Measurements from ENCODE around the gene LSM14B.
"Not testable (repeated sequence)": the region's sequence is repeated elsewhere in the genome, so short reads cannot be mapped to it uniquely, and the experiment has no call there.

Gene LSM14B

GRCh38 chr20:62146019-62146755, 23.9 kb downstream of the LSM14B start:
- DNase-seq (ENCODE audit: low read depth, low spot score): no peak

DNA sequence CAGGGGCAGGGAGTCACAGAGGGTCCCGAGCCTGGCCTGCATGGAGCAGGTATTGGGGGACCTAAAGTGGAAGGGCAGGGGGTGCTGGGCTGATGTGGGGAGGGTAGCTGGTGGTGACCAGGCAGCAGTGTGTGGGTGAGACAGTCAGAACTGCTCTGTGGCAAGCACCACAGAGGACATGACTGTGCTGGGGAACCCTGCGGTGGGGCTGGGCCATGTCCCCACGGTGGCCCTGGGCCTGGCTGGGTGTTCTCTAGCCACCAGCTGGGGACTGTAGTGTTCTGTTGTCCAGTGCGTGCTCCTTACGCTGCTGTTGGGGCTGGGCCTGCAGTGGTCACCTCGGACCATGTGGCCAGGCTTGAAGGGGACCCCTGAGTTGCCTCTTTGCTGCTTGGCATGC, 24.9 kb downstream of the LSM14B start:
- no peak for DNase-seq (ENCODE audit: low read depth, low spot score)

- DNase-seq (ENCODE audit: low read depth, low spot score): no peak
Measured at GRCh38 chr20:62147528-62147927, 25.3 kb downstream of the LSM14B start.

DNA sequence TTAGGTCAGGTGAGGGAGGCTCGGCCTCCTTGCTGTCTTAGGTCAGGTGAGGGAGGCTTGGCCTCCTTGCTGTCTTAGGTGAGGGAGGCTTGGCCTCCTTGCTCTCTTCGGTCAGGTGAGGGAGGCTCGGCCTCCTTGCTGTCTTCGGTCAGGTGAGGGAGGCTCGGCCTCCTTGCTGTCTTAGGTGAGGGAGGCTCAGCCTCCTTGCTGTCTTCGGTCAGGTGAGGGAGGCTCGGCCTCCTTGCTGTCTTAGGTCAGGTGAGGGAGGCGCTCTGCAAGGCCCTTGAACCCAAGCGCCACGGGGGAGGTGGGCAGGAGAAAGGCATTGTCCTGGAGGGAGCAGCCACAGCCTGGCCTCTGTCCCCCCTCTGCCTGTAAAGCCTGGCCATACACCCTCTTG, 26.1 kb downstream of the LSM14B start:
- not testable (repeated sequence) for DNase-seq (ENCODE audit: low read depth, low spot score)

DNA sequence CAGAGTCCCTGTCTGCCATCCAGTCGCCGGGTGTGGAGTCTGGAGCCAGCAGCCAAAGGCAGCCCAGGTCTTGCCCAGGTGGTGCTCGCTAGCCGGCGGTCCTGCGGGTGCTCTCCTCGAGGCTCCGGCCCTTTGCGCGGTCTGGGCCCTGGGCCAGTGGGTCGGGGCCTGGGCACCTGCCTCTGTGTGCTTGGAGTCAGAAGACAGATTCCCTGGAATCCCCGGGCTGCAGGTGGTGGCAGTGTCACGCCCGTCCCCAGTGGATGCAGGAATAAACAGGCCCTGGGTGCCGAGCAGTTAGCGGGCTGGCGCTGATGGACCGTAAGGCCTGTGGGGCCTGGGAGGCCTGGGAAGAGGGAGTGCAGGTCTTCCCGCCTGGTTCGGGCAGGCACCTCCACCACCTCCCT, 26.6 kb downstream of the LSM14B start:
- DNase-seq (ENCODE audit: low read depth, low spot score): no peak

DNA sequence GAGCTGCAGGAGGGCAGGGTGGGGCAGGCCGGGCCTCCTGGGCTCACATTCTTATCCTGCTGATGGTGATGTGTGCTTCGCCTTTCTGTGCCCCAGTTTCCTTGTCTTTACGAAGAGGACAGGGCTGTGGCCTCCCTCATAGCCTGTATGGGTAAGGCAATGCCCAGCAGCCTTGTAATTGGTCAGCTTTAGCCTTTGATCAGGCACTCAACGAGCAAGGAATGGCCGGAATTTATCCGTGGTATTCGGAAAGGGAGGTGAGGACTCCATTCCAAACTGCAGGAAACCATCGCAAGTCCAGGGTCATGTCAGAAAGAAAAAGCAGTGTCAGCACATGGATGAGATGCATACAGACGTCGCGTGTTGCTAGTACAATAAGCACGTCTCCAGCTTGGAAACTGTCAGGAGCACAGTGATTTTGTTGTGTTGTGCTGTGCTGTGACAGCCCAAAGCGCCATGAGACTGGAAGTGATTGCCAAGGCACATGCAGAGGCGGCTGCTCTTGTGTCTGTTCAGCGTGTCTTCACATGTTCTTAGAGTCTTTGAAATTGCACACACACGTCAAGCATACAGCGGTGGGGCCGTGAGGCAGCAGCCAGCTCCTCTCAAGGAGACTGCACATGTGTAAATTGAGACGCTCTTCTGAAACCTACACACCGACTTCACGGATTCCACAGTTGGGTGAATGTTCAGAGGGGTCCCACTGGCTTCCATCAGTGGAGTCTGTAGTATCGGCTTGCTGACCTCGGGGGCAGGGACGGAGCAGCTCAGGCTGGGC, 27.4 kb downstream of the LSM14B start:
- no peak for DNase-seq (ENCODE audit: low read depth, low spot score)

GRCh38 chr20:62150310-62150575, 28.0 kb downstream of the LSM14B start:
- DNase-seq (ENCODE audit: low read depth, low spot score): no peak

DNA sequence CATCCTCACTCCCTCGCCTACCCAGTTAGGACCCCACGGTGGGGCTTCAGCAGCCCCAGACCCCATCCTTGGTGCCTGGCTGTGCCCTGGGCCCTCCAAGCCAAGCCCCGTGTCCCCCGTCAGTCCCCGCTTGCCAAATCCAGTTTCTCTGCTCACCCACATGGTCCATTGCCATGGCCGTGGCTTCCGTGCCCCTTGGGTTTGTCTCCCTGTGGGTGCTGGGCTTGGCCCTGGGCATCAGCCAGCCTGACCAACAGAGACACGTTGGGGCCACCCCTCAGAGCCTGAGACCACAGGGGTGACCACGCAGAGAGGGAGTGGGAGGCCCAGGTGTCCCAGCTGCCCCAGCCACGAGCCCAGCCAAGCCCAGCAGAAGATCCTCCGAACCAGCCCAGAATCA, 28.9 kb downstream of the LSM14B start:
- DNase-seq (ENCODE audit: low read depth, low spot score): no peak

GRCh38 chr20:62151835-62152364, 29.6 kb downstream of the LSM14B start:
- DNase-seq (ENCODE audit: low read depth, low spot score): no peak

GRCh38 chr20:62155428-62156253, 33.4 kb downstream of the LSM14B start:
- DNase-seq (ENCODE audit: low read depth, low spot score): no peak

DNA sequence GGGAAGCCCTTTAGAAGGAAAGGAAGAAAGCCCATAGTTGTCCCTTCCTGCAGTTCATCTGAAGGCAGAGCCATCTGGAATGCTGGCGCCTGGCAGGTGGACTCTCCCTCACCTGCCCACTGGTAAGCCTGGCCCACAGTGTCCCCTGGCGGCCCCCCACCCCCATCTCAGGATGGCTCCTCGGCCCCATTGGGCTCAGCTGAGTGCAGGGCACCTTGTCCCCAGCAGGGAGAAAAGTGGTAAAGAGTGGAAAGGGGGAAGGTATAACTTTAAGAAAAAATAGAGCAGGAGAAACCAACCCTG, 33.9 kb downstream of the LSM14B start:
- no peak for DNase-seq (ENCODE audit: low read depth, low spot score)

GRCh38 chr20:62156592-62157386, 34.5 kb downstream of the LSM14B start:
- DNase-seq (ENCODE audit: low read depth, low spot score): peak; percentile 57

DNA sequence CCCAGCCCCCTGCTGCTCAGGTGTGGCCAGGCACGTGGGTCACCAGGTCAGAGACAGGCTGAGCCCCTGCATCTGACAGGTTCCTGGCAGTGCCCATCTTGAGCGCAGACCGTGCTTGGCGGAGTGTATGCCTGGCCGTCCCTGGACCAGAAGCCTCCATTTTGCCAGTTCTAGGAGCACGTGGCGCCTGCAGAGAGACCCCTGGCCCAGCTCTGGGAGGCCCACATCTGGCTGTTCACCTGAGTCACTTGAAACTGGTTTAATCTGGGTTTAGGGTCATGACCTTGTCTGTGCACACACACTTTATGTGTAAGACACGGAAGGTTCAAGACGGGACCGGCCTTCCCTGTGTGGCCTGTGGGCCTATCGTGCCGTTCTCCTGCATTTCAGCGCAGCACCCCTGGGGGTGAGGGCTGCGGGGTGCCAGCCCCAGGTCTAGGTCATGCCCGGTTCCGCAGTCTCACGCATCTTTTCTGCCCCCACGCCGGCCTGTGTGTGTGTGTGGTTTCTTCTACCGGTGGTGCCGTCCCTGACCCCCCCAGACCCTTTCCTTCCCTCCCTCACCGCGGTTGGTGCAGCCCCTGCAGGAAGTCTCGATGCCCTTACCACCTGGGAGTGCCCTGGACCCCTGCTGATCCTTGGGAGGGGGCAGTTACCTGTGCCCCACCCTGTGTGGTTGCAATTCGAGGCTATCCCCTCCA, 35.3 kb downstream of the LSM14B start:
- no peak for DNase-seq (ENCODE audit: low read depth, low spot score)

DNA sequence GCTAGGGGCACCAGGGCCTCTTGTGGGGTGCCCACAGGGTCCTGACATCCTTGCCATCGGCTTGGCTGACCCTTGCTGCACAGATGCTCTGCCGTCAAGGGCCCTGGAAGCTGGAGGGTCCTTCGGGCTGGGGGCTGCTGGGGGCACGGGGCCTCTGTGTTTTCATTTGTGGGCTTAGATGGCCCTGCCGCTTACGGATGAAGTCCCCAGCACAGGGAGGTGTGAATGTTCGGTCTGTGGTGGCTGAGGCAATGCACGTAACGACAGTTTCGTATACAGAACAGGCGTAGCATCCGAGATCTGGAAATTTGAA, 35.8 kb downstream of the LSM14B start:
- DNase-seq (ENCODE audit: low read depth, low spot score): no peak

- no peak for DNase-seq (ENCODE audit: low read depth, low spot score)
Measured at GRCh38 chr20:62158541-62158940, 36.3 kb downstream of the LSM14B start.

DNA sequence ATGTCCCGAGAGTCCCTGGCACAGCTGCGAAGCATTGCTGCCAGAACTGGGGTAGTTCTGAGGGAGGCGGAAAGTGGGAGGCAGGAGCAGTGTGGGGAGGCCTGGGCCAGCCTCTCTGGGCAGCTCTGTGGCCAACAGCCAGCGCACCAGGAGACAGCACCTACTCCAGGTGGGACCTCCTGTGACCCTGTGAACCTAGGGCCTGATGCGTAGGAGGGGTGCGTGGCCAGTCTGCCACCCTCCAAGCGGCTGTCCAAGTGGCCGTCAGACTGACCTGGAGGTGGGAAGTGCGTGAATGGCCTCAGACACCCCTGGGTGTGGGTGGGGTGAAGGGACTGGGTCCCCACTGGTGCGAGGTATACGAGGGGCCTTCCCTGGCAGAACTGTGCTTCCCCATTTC, 36.8 kb downstream of the LSM14B start:
- no peak for DNase-seq (ENCODE audit: low read depth, low spot score)

DNA sequence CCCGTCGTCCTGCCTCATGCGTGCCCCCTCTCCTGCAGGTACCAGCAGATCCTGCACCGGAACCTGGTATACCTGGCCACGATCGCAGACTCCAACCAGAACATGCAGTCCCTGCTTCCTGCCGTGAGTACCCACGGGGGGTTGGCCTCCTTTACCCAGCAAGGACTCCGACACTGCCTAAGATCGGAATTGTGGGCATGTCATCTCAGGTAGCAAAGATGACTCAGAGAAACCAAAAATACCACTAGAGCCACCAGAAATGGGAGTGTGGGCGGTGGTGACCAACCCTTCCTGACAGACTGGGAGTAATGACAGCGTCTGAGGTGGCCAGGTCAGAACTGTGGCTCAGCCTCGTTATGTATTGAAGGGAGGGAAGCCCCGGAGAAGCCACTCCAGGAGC, 37.6 kb downstream of the LSM14B start:
- DNase-seq (ENCODE audit: low read depth, low spot score): no peak

DNA sequence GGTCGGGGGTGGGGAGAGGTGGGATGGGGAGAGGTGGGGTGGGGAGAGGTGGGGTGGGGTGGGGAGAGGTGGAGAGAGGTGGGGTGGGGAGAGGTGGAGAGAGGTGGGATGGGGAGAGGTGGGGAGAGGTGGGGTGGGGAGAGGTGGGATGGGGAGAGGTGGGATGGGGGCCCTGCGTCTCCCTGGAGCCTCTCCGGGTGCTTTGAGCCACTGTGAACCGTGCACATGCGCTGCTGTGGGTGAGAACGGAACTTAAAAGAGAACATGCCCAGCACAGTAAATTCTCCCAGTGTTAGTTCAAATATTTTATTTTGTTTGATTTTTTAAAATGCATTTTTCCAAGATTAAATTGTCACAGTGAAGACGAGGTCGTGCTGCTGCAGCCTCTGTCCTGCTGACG, 38.0 kb downstream of the LSM14B start:
- DNase-seq (ENCODE audit: low read depth, low spot score): no peak

DNA sequence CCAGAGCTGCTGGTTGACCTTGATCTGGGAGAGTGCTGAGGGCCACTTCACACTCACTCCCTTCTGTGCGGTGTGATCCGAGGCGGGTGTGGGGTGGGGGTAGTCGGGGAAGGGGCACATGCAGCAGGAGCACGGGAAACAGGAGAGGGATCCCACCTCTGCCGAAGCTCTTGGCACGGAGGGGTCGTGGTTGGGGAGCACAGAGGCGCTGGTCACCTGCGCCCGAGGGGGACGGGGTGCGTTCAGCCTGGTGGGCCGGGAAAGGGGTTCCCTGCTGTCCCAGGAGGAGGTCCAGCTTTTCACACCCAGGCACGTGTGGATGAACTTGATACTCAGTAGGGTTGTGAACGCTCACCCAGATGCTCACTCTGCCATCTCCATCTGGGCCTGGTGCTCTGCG, 38.6 kb downstream of the LSM14B start:
- DNase-seq (ENCODE audit: low read depth, low spot score): no peak

GRCh38 chr20:62161347-62161746, 39.1 kb downstream of the LSM14B start:
- no peak for DNase-seq (ENCODE audit: low read depth, low spot score)

GRCh38 chr20:62162765-62163484, 40.6 kb downstream of the LSM14B start:
- DNase-seq (ENCODE audit: low read depth, low spot score): no peak
